AG09319 (cell line): Measurements from ENCODE around the gene SCAPER.
A peak's percentile ranks its signal among the peaks of the same experiment; 100 is the strongest.
"Not testable (repeated sequence)": the region's sequence is repeated elsewhere in the genome, so short reads cannot be mapped to it uniquely, and the experiment has no call there.

Source experiments
- DNase-seq: peaks from one replicate; pipeline ENCODE4 v3.0.0-alpha.2; 2010; ENCODE audit warnings: low read depth; ENCODE audit errors: extremely low read depth
- CTCF ChIP-seq: IDR thresholded peaks from 2 replicates; pipeline ENCODE4 v1.5.1; 2011; ENCODE audit warnings: low read depth, mild to moderate bottlenecking, inconsistent platforms, low read length, moderate library complexity

SCAPER gene

DNA sequence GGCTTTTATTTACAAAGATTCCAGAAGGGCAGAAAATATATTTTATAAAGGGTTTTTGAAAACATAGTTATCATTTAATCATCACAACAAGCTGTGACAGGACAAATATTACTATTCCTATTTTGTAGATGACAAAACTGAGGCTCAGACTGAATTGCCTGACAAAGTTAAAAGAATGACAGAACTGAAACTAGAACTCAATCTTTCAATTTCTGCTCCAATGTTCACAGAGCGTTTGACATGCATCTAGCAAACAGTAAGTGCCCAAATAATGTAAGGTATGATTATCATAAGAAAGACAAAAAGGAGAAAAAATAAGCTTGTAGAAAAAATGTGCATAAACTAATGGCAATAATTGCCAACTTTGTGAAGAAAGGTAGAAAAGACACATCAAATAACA, 61.9 kb downstream of the SCAPER start:
- no peak for DNase-seq
- TF ChIP-seq CTCF: no peak

- TF ChIP-seq CTCF: peak; percentile 61
- peak; percentile 11 for DNase-seq
Measured at GRCh38 chr15:76840830-76841460, 64.2 kb downstream of the SCAPER start.

DNA sequence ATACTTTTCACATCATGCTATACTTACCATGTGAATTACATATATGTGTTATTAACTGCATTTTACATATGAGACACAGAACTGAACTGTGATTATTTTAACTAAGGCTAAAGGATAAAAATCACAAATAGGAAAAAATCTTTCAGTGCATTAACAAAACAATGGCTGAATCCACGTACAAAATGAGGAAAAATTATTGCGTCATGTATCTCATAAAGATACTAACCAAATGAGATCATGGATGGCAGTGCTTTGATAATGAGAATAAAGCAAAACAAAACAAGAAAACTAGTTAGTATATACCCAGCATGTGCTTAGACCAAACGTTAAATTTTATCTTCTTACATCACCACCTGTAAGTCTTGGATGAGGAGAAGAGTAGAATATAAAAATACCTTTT, 66.0 kb downstream of the SCAPER start:
- DNase-seq: no peak
- no peak for TF ChIP-seq CTCF

- no peak for TF ChIP-seq CTCF
- no peak for DNase-seq
Measured at GRCh38 chr15:76837474-76837873, 67.7 kb downstream of the SCAPER start.

DNA sequence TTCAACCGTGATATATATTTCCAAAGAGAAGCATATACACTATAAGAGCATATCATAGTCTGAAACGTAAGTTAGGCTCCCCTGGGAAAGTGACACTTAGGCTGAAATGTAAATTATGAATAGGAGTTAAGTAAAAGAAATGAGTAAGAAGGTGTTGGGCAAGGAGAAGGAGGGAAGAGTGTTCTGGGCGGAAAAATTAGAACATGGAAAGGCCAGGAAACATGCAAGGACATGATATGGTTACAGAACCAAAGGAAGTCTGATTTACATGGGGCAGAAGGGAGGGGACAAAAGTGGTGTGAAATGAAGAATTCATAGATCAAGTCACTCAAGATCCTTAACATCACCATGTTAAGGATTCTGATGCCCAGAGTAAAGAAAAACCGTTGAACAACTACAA, 75.2 kb downstream of the SCAPER start:
- no peak for DNase-seq
- TF ChIP-seq CTCF: no peak

- TF ChIP-seq CTCF: no peak
- DNase-seq: no peak
Measured at GRCh38 chr15:76823890-76824289, 81.2 kb downstream of the SCAPER start.

DNA sequence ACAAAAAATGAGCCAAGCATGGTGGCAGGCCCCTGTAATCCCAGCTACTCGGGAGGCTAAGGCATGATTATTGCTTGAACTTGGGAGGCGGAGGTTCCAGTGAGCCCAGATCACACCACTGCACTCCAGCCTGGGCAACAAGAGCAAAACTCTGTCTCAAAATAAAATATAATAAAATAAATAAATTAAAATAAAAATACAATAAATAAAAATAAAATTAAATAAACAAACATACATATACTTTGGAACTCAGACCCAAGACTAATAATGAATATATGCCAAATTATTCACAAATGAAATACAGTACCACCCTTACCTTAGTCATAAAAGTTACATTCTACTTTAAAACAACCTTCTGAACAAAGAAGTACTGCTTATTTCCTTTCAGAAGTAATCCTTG, 81.8 kb downstream of the SCAPER start:
- TF ChIP-seq CTCF: no peak
- DNase-seq: no peak

- not testable (repeated sequence) for DNase-seq
Measured at GRCh38 chr15:76818926-76819325, 86.2 kb downstream of the SCAPER start.
